Bronchial epithelial cell (primary cell): ENCODE measurements around the gene VSIR. TPM values are rescaled to one million over a fixed set of nuclear protein-coding genes. Genes with fewer than 3 reads are reported as not detected.
A peak's percentile ranks its signal among the peaks of the same experiment; 100 is the strongest.

Source experiments
- DNase-seq: peaks from one replicate; pipeline ENCODE4 v3.0.0-alpha.2; 2010; ENCODE audit warnings: low read depth
- FAIRE-seq: peaks from 2 replicates; lab custom pipeline; 2011; peaks lifted over from hg19 to GRCh38; lab: Jason Lieb, UNC
- H3K27me3 ChIP-seq: 2 replicates; pipeline ENCODE4 v1.5.1; 2011; ENCODE audit warnings: low read length; ENCODE audit not compliant: control insufficient read depth, insufficient read depth
- H3K36me3 ChIP-seq: 2 replicates; pipeline ENCODE4 v1.5.1; 2011; ENCODE audit warnings: low read length; ENCODE audit not compliant: control insufficient read depth, insufficient read depth
- H3K4me3 ChIP-seq: 2 replicates; pipeline ENCODE4 v1.5.1; 2011; ENCODE audit warnings: mild to moderate bottlenecking, low read depth, low read length, control low read depth
- total RNA-seq: library from RNA; depleted of rRNA; stranded (reverse); fragments of >200 nt; gene quantifications from 2 replicates; pipeline ENCODE4 v1.2.1, GENCODE V29; 2014
- TF ChIP-seq, protein P1 (sequence below): IDR thresholded peaks from 2 replicates; pipeline ENCODE4 v1.5.1; 2011; ENCODE audit warnings: mild to moderate bottlenecking, moderate library complexity, low read length, control low read depth, inconsistent platforms; ENCODE audit not compliant: insufficient read depth, severe bottlenecking

Gene VSIR
- total RNA-seq, 1 donor from 2014 or later: 7.9 TPM

DNA sequence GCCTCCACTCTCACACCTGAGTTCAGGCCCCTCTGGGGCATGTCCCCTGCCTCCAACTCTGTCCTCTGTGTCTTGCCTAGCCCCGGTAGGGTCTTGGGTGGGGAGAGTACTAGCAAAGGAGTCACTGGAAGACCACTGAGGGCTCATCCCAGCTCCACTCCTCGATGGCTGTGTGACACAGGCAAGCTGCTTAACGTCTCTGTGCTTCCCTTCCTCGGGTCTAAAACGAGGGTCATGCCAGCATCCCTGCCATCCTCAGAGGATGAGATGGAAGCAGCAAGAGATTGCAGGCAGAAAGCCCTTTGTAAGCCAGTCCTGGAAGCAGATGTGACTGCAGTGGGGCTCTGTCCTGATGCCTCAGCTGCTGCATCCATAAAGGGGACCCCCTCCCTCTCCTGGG lies 38.5 kb downstream of the VSIR start:
- H3K4me3 ChIP-seq: no peak overlapping the region
- FAIRE-seq: peak; percentile 13
- TF ChIP-seq, protein P1, sequence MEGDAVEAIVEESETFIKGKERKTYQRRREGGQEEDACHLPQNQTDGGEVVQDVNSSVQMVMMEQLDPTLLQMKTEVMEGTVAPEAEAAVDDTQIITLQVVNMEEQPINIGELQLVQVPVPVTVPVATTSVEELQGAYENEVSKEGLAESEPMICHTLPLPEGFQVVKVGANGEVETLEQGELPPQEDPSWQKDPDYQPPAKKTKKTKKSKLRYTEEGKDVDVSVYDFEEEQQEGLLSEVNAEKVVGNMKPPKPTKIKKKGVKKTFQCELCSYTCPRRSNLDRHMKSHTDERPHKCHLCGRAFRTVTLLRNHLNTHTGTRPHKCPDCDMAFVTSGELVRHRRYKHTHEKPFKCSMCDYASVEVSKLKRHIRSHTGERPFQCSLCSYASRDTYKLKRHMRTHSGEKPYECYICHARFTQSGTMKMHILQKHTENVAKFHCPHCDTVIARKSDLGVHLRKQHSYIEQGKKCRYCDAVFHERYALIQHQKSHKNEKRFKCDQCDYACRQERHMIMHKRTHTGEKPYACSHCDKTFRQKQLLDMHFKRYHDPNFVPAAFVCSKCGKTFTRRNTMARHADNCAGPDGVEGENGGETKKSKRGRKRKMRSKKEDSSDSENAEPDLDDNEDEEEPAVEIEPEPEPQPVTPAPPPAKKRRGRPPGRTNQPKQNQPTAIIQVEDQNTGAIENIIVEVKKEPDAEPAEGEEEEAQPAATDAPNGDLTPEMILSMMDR: no peak
- H3K27me3 ChIP-seq: no peaks in the 10 kb centered on the region
- no peak for DNase-seq
- no peaks in the 10 kb centered on the region for H3K36me3 ChIP-seq

DNA sequence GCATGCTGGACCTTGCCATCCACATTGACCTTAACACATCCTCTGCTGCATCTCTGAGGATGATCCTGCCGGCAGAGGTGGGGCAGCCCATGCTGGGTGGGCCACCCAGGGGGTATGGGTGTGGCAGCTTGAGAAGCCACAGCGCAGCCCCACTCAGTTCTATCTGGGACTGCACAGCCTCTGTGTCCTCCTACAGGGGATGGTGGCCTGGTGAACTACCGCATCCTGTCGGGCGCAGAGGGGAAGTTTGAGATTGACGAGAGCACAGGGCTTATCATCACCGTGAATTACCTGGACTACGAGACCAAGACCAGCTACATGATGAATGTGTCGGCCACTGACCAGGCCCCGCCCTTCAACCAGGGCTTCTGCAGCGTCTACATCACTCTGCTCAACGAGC lies 41.5 kb downstream of the VSIR start:
- Histone ChIP-seq H3K4me3 (no peak overlapping the region), H3K36me3 (no peaks in the 10 kb centered on the region), H3K27me3 (no peaks in the 10 kb centered on the region)
- FAIRE-seq (no peak), DNase-seq (no peak)
- TF ChIP-seq, protein P1: no peak

DNA sequence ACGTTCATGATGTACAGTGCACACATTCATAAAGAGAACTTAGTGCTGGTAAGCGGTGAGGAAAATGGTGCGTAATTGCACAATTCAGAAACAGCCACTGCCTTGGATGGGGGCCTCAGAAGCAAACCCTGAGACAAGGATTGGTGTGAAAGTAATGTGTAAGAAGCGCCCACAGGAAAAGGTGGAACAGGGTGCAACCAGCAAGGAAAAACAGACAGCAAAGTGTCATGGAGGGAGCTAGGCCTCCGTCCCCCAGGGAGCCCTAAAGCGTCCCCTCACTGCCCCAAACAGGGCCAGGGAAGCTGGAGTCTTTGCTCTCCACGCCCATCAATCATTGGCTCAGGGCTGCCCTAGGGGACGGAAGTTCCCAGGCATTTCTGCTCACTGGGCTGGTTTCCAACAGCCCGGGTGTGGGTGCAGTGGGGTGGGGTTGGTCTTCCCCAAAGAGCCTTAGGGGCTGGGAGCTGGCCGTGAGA lies 44.1 kb downstream of the VSIR start:
- TF ChIP-seq, protein P1: no peak
- no peak overlapping the region for H3K4me3 ChIP-seq
- no peaks in the 10 kb centered on the region for H3K27me3 ChIP-seq
- DNase-seq: peak; percentile 72
- FAIRE-seq: no peak
- no peaks in the 10 kb centered on the region for H3K36me3 ChIP-seq

DNA sequence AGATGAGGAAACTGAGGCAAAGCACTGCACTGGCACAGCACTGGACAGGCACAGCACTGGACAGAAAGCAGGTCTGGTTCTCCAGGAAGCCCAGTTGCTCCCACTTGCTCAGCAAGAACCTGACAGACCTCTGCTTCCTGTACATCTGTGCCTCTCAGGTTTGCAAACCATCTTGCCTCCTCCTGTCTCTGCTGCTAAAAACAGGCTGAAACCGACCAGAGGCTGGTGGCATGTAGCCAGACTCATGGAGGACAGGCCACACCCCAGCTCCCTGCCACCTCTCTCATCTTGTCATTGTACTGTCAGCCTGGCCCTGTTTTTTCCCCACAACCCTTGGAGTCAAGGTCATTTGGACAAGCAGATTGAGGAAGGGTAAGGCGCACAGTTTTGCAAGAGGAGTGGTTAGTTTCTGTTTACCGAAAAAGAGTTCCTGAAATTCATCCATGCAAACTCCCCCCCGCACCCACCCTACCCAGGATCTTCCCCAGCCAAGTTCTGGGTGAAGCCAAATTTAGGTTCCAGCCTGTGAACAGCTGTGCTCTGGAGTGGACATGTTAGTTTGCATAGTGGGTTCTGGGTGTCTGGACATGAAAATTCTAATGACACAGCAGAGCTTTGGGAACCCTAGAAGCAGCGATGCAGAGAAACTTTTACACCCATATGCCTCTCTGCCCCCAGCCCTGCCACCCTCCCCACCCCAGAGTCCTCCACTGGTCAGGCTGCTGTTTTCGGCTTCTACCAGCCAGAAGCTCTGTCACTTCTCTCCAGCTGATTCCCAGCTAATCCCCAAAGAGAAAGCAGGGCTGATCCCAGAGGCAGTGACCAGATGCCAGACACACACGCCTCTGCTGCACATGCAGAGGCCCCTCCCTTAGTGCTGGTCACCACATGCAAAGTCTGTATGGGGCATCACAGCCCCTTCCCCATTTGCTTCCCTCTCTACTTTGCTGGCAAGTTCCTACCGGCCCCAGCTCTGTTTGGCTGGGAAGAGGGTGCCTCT lies 45.3 kb downstream of the VSIR start:
- no peaks in the 10 kb centered on the region for H3K27me3 ChIP-seq
- peak; percentile 21 for DNase-seq
- no peak for FAIRE-seq
- no peak overlapping the region for H3K4me3 ChIP-seq
- TF ChIP-seq, protein P1: no peak
- no peaks in the 10 kb centered on the region for H3K36me3 ChIP-seq

DNA sequence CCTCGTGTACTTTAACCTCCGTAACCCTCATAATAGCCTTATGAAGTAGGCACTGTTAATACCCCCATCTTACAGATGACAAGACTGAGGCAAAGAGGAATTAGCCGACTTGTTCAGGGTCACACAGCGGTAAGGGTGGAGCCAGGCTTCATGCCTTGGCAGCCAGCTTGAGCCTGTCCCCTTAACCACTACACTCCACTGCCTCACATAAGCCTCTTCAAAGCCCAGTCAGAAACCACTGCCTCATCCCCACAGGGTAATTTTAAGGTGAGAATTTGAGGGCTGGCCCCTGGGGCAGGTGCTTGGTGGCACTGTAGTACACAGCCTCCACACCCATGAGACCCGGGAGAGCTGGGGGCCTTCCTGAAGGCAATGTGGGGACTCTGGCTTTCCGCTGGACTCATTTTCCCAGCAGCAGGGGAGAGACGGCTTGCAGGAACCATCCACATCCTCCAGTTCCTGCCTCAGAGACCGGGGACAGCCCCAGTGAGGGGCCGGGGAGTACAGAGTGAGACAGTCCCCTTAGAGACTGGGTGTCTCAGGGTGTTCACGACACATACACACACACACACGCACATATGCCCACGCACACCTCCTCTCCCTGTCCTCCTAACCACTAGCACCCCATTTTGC lies 46.1 kb downstream of the VSIR start:
- FAIRE-seq: peak; percentile 50

More for the DNA sequence above, 46.1 kb downstream of the VSIR start:
- no peaks in the 10 kb centered on the region for H3K27me3 ChIP-seq
- H3K36me3 ChIP-seq: no peaks in the 10 kb centered on the region
- TF ChIP-seq, protein P1: no peak
- no peak overlapping the region for H3K4me3 ChIP-seq
- no peak for DNase-seq
